Measurements from ENCODE around the gene GSX1.
"Not testable (repeated sequence)": the region's sequence is repeated elsewhere in the genome, so short reads cannot be mapped to it uniquely, and the experiment has no call there.

The GSX1 gene

GRCh38 chr13:27792393-27793218 lies at the start of gene GSX1:
Gene GSX1 (plus strand): TSS chr13:27792483. CDS start chr13:27792691, 208 bp downstream.
- no peak within 1 kb of the TSS for H3K4me3 ChIP-seq (ENCODE audit: control insufficient read depth, low read depth, low read length)
- peak; percentile 68 for DNase-seq (ENCODE audit: low read depth)
- TF ChIP-seq CTCF (conservative IDR thresholded peaks at IDR 0.05; ENCODE audit: control insufficient read depth, insufficient read depth, low read depth, low read length) = no peak

GRCh38 chr13:27744801-27745200 lies 47.5 kb upstream of the GSX1 start:
- DNase-seq (ENCODE audit: low read depth) = no peak
- no peak for TF ChIP-seq CTCF (conservative IDR thresholded peaks at IDR 0.05; ENCODE audit: control insufficient read depth, insufficient read depth, low read depth, low read length)
- H3K4me3 ChIP-seq (ENCODE audit: control insufficient read depth, low read depth, low read length) = no peak overlapping the region

GRCh38 chr13:27745301-27745700 lies 47.0 kb upstream of the GSX1 start:
- H3K4me3 ChIP-seq (ENCODE audit: control insufficient read depth, low read depth, low read length) = no peak overlapping the region
- no peak for TF ChIP-seq CTCF (conservative IDR thresholded peaks at IDR 0.05; ENCODE audit: control insufficient read depth, insufficient read depth, low read depth, low read length)

GRCh38 chr13:27748143-27748542 lies 44.1 kb upstream of the GSX1 start:
- H3K4me3 ChIP-seq (ENCODE audit: control insufficient read depth, low read depth, low read length); DNase-seq (ENCODE audit: low read depth): not testable (repeated sequence)

More at GRCh38 chr13:27745301-27745700, 47.0 kb upstream of the GSX1 start:
- DNase-seq (ENCODE audit: low read depth) = no peak

- H3K4me3 ChIP-seq (ENCODE audit: control insufficient read depth, low read depth, low read length) = no peak overlapping the region
- no peak for DNase-seq (ENCODE audit: low read depth)
- no peak for TF ChIP-seq CTCF (conservative IDR thresholded peaks at IDR 0.05; ENCODE audit: control insufficient read depth, insufficient read depth, low read depth, low read length)
These were observed 40.2 kb upstream of the GSX1 start for GRCh38 chr13:27751953-27752532.

GRCh38 chr13:27765650-27766049 lies 26.6 kb upstream of the GSX1 start:
- no peak for TF ChIP-seq CTCF (conservative IDR thresholded peaks at IDR 0.05; ENCODE audit: control insufficient read depth, insufficient read depth, low read depth, low read length)
- DNase-seq (ENCODE audit: low read depth) = no peak
- no peak overlapping the region for H3K4me3 ChIP-seq (ENCODE audit: control insufficient read depth, low read depth, low read length)

GRCh38 chr13:27770809-27771208 lies 21.5 kb upstream of the GSX1 start:
- peak; percentile 50 for TF ChIP-seq CTCF (conservative IDR thresholded peaks at IDR 0.05; ENCODE audit: control insufficient read depth, insufficient read depth, low read depth, low read length)
- DNase-seq (ENCODE audit: low read depth) = peak; percentile 40
- H3K4me3 ChIP-seq (ENCODE audit: control insufficient read depth, low read depth, low read length) = no peak overlapping the region
